Smooth muscle cell of the umbilical artery (primary cell): ENCODE measurements around the gene ZSCAN32. TPM values are rescaled to one million over a fixed set of nuclear protein-coding genes. Genes with fewer than 3 reads are reported as not detected.

Experiments
- total RNA-seq: library from RNA; depleted of rRNA; stranded (reverse); fragments of >200 nt; gene quantifications from 2 replicates; pipeline ENCODE4 v1.2.3, GENCODE V29; 2014

ZSCAN32 gene
- 11.9 and 12.6 TPM in 2 replicates for total RNA-seq

DNA sequence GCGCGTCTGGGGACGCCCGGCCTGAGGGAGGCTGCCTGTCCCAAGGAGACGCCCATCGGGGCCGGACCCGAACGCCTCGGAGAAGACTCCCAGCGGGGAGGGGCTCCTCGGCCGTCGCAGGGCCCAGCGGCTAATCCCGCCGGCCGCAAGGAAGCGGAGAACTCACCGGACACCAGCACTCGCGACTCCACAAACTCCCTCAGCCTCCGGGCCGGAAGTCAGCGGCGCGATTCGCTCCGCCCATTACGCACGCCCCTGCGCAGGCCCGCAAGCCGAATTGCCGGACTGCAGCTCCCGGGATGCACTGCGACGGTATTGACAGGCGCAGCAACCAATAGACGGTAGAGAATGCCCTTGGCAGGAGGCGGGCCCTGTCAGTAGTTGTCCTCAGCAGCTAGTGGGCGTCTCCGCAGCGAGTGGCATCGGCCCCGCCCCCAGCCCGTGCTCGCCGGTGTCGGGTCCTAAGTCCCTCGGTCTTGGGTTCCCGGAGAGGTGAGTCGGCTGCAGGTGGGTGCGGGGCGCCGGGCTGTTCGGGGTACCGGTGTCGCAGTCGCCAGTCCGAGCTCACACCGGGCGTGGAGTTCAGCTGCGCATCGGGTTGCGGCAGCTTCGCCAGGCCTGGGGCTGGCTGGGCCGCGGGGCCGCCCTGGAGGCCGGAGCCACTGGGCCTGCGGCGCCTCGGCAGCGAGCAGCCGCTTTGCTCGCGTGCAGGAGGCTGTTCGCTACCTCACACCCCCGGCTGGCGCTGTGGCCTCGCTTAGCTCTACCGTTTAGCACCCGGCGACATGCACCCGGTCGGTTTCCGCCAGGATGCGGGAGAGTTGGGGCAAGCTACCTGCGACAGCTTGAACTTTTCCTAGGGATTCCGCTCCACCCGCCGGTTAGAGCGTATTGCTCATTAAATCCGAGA lies at the start of gene ZSCAN32, which contains the start of gene ZNF174:
ZSCAN32 (minus strand) TSS at position 226 of the 910 bp plus-strand sequence. CDS start 3,447 bp downstream, outside the sequence.
ZNF174 (plus strand) TSS at position 437 of the 910 bp plus-strand sequence. CDS start 790 bp downstream, outside the sequence.

DNA sequence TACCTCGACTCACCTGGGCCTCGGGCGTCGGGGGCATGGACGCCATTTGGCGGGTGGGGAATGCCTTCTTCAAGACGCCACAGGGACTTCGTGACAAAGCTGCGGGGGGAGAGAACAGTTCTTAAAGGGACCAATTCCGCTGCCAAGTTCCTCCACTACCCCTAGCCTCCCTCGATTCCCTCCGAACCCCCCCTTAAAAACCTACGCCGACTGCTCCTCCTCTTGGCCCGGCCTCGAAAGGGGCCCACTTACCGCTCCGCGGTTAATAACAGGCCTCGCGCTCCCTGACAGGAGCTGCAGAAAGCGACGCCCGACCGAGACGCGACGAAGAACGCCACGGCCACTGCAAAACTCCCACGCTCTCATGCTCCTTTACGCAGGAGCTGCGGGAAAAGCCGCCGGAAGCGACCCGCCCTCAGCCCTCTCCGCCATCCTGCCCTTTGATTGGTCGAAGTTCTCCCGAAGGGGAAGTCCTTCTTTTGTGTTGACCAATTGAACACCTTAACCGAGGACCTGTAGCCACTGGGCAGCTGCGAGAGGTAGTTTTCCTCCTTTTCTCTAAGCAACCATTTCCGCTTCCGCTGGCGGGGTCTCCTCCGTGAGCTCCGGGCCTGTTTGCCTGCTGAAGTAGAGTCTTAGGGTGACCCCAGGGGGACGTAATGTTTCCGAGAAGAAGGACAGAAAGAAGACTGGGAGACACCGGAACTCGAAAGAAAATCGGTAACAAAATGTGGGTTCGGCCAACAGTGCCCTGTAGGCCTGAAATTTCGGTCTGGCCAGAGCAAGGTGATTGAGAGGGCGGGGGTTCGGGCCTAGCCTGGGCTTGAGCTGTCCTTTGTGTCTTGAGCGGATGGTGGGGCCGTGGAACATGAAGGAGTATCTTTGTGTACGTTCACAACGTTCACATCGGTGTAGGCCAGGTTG lies 42.6 kb upstream of the ZSCAN32 start, which contains the start of the genes NAA60 and ZNF597:
NAA60 (plus strand) TSS at position 573 of the 924 bp plus-strand sequence. CDS start 32,548 bp downstream, outside the sequence.
ZNF597 (minus strand) TSS at position 397 of the 924 bp plus-strand sequence; CDS start at position 46, 351 bp downstream.

DNA sequence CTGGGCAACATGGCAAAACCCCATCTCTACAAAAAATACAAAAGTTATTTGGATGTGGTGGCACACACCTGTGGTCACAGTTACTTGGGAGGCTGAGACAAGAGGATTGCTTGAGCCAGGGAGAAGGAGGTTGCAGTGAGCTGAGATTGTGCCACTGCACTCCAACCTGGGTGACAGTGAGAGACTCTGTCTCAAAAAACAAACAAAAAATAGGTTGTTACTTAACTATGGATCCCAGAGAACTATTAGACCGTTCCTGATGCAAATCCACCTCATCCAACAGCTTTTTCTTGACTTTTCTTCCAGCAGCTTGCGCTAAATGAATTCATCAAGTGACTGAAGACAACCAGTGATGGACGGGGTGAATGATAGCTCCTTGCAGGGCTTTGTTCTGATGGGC lies 45.2 kb downstream of the ZSCAN32 start, which contains the start of gene OR2C1:
OR2C1 (plus strand) TSS at position 301 of the 400 bp plus-strand sequence; CDS start at position 353, 52 bp downstream.

Other genes starting within 250 kb of the ZSCAN32 start
- gene OR1F1, start 212.8 kb downstream of the ZSCAN32 start, total RNA-seq: not detected in 2 replicates
- 8.0 and 10.1 TPM in 2 replicates for gene ZNF200, start 165.8 kb downstream of the ZSCAN32 start, total RNA-seq
- gene MEFV, start 144.4 kb downstream of the ZSCAN32 start, total RNA-seq: 0.14 TPM in 1 of 2 replicates, not detected in the other
- 44.5 and 45.7 TPM in 2 replicates for gene ZNF263, start 117.5 kb downstream of the ZSCAN32 start, total RNA-seq
- gene TIGD7, start 95.6 kb downstream of the ZSCAN32 start, total RNA-seq: 4.0 and 5.3 TPM in 2 replicates
- 14.0 and 19.3 TPM in 2 replicates for gene ZNF75A, start 95.5 kb downstream of the ZSCAN32 start, total RNA-seq
- gene OR2C1, start 45.1 kb downstream of the ZSCAN32 start, total RNA-seq: under 0.01 and 0.14 TPM in 2 replicates
- gene ZNF174, start 211 bp upstream of the ZSCAN32 start, total RNA-seq: 3.9 and 4.8 TPM in 2 replicates
- 3.0 and 3.3 TPM in 2 replicates for gene ZNF597, start 42.5 kb upstream of the ZSCAN32 start, total RNA-seq
- 12.5 and 17.5 TPM in 2 replicates for gene NAA60, start 42.7 kb upstream of the ZSCAN32 start, total RNA-seq
- gene C16orf90, start 94.5 kb upstream of the ZSCAN32 start, total RNA-seq: not detected in 2 replicates
- gene CLUAP1, start 100.0 kb upstream of the ZSCAN32 start, total RNA-seq: 17.2 and 18.7 TPM in 2 replicates
- under 0.01 TPM in 2 replicates for gene NLRC3, start 176.4 kb upstream of the ZSCAN32 start, total RNA-seq
- gene SLX4, start 210.6 kb upstream of the ZSCAN32 start, total RNA-seq: 4.8 and 9.0 TPM in 2 replicates